LNCAP (cell line): ENCODE results near the gene IL22RA1.

ENCODE experiments used
- TF ChIP-seq, protein P1 (sequence below): fragments of 450-650 bp; IDR thresholded peaks from 2 replicates; pipeline ENCODE4 v1.5.1; 2017; ENCODE audit warnings: mild to moderate bottlenecking

Gene IL22RA1

GRCh38 chr1:24118410-24119242 lies 24.3 kb downstream of the IL22RA1 start:
- TF ChIP-seq, protein P1, sequence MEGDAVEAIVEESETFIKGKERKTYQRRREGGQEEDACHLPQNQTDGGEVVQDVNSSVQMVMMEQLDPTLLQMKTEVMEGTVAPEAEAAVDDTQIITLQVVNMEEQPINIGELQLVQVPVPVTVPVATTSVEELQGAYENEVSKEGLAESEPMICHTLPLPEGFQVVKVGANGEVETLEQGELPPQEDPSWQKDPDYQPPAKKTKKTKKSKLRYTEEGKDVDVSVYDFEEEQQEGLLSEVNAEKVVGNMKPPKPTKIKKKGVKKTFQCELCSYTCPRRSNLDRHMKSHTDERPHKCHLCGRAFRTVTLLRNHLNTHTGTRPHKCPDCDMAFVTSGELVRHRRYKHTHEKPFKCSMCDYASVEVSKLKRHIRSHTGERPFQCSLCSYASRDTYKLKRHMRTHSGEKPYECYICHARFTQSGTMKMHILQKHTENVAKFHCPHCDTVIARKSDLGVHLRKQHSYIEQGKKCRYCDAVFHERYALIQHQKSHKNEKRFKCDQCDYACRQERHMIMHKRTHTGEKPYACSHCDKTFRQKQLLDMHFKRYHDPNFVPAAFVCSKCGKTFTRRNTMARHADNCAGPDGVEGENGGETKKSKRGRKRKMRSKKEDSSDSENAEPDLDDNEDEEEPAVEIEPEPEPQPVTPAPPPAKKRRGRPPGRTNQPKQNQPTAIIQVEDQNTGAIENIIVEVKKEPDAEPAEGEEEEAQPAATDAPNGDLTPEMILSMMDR: no peak

DNA sequence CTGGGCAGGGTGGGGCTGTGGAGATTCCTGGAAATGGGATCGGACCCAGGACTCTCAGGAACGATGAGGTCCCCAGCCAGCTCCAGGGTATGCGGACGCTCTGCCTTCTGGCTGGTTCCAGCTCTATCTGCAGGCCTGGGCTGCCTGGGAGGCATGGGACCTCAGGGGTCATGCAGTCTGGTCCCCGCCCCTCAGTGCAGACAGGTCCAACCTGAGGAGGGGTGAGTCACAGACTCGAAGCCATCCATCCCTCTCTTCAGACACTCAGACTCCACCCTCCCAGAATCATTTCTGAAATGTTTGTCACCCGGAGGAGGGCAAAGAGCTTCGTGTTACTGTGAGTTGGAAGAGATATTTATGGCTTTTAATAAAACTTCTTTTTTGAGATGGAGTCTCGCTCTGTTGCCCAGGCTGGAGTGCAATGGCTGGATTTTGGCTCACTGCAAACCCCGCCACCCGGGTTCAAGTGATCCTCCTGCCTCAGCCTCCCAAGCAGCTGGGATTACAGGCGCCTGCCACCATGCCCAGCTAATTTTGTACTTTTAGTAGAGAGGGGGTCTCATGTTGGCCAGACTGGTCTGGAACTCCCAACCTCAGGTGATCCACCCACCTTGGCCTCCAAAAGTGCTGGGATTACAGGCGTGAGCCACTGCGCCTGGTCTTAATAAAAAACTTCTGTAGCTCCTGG lies 25.1 kb downstream of the IL22RA1 start:
- TF ChIP-seq, protein P1: no peak

- TF ChIP-seq, protein P1: no peak
These were observed 25.8 kb downstream of the IL22RA1 start for GRCh38 chr1:24117132-24117531.

DNA sequence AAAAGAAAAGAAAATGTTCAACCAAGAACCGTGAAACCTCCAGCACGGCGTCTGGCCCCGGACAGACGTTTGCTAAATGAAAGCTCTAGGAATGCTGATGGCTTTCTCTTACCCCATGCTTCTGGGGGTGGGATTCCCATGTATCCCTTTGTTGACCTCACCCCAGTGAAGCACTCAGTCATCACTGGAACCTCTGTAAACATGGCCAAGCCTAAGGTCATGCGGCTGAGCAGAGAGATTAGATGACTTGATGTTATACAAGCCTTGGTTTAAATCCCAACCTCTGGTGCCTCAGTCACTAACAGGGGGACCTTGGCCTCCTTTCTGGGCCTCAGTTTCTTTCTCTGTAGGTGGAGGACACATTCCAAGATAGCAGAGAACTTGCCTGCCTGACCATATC lies 28.2 kb downstream of the IL22RA1 start:
- TF ChIP-seq, protein P1: no peak

DNA sequence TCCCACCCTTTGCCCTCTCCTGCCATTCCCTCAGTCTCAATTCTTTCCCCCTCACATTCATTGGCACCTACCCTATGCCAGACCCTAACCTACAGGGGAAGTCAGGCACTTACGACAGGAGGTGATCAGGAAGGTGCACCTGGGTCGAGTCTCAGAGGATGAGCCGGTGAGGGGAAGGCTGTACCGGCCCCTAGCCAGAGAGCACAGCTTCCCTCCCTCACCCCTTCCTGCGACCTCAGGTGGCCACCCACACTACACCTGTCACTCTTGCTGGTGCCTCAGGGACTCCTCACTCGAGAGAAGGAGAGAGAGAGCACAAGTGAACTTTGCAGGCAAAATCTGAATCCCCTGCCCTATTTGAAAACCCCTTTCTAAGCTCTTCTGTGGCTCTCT lies 29.3 kb downstream of the IL22RA1 start:
- TF ChIP-seq, protein P1: no peak

DNA sequence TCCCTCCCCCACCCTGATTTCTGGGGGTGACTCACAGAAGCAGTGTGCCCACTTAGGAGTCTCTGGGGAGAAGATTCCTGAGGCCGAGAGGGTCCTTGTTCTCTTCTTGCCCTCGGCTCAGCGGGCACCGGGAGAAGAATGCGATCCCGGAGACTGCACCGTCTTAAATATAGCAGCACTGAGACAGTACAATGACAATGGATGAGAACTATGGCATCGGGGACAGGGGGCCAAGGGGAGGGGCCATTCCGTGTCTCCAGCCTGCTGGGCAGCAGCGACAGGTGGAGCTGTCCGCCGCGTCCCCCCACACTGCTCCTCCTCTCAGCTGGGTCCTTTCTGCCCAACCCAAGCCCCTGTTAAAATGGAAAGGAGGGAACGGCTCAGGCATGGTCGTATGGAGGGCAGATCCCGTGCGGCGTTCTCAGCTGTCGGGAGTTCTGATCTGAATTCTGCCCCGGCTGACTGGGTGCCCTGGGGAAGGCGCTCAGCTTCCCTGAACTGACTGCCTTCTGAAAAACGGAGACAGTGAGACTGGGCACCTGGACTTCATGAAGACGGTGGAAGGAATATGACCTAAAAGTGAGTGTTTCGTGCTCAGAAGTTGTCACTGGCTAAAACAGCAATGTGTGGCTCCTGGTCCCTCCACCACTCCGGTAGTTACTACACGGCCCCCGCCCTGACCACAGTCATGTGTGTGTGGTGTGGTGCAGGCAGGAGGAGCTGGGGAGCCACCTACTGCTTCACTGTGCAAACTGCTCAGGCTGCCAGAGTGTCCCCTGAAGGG lies 30.8 kb downstream of the IL22RA1 start, which contains the start of gene MYOM3:
MYOM3 (minus strand) TSS at position 140 of the 784 bp plus-strand sequence. CDS start 3,499 bp downstream, outside the sequence.
- TF ChIP-seq, protein P1: peak; percentile 24; the same call in 1 of the 2 replicates

GRCh38 chr1:24111262-24111995 lies 31.5 kb downstream of the IL22RA1 start:
- TF ChIP-seq, protein P1: no peak
